Right renal cortex interstitium (tissue), 3 donors: ENCODE results near the gene SPDYE2. TPM values are rescaled to one million over a fixed set of nuclear protein-coding genes. Genes with fewer than 3 reads are reported as not detected.
"Not testable (repeated sequence)": the region's sequence is repeated elsewhere in the genome, so short reads cannot be mapped to it uniquely, and the experiment has no call there.

Experiments used
- DNase-seq, 3 donors: peaks; one replicate each; pipeline ENCODE4 v3.0.0-alpha.2; 2013; ENCODE audit warnings: low read depth in 3 of 3, low spot score in 2 of 3
- polyA plus RNA-seq, 3 donors: library from polyadenylated mRNA; unstranded; fragments of 120-200 nt; gene quantifications; one replicate each; pipeline ENCODE4 v1.2.1, GENCODE V29; 2013; ENCODE audit not compliant: insufficient read length in 3 of 3

Gene SPDYE2
- polyA plus RNA-seq, 3 donors, result 0.58 to 1.9 (median 1.1) TPM

- not testable (repeated sequence) for DNase-seq
These were observed 15.9 kb upstream of the SPDYE2 start for GRCh38 chr7:102535062-102535615.

GRCh38 chr7:102540604-102541003, 10.4 kb upstream of the SPDYE2 start:
- DNase-seq, result not testable (repeated sequence)

GRCh38 chr7:102542083-102542482, 8.9 kb upstream of the SPDYE2 start:
- DNase-seq, result not testable (repeated sequence)

DNA sequence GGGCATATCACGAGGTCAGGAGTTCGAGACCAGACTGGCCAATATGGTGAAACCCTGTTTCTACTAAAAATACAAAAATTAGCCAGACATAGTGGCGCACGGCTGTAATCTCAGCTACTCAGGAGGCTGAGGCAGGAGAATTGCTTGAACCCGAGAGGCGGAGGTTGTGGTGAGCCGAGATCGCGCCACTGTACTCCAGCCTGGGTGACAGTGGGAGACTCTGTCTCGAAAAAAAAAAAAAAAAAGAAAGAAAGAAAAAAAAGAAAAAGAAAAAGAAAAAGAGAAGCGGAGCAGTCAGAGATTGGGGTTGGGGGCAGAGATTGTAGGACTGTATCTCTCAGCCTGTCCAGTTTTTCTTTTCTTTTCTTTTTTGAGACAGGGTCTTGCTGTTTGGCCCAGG, 8.3 kb upstream of the SPDYE2 start:
- DNase-seq, result not testable (repeated sequence)

DNA sequence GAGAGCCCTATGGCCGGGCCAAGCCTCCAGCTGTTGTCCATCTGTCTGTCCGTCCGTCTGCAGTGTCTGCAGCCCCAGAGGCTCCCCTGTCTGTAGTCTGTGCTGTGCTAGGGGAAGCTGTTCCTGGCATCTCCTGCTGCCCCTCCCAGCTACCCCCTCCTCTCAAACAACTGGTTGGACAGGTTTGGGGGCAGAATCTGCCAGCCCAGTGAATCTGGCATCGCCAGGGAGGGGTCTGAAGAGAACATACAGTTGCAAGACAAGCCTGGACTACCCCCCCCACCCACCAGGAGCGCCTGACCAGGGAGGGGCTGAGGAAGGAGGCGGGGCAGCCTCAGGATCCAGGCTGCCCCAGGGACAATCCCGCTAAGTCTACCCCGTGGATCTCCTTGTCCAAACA, 7.4 kb upstream of the SPDYE2 start, which contains the start of gene UPK3BL2:
UPK3BL2 (minus strand) TSS at position 101 of the 400 bp plus-strand sequence; CDS start at position 41, 60 bp downstream.
- DNase-seq, result not testable (repeated sequence)

GRCh38 chr7:102544372-102544771, 6.7 kb upstream of the SPDYE2 start:
- DNase-seq, result not testable (repeated sequence)

DNA sequence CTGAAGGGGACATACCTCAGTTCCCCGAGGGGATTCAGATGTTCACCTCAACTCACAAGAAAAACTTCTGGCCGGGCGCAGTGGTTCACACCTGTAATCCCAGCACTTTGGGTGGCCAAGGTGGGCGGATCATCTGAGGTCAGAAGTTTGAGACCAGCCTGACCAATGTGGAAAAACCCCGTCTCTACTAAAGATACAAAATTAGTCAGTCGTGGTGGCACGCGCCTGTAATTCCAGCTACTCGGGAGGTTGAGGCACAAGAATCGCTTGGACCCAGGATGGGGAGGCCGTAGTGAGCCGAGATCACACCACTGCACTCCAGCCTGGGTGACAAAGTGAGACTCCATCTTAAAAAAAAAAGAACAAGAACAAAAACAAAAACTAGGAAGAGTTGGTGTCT, 5.7 kb upstream of the SPDYE2 start:
- DNase-seq, result not testable (repeated sequence)

DNA sequence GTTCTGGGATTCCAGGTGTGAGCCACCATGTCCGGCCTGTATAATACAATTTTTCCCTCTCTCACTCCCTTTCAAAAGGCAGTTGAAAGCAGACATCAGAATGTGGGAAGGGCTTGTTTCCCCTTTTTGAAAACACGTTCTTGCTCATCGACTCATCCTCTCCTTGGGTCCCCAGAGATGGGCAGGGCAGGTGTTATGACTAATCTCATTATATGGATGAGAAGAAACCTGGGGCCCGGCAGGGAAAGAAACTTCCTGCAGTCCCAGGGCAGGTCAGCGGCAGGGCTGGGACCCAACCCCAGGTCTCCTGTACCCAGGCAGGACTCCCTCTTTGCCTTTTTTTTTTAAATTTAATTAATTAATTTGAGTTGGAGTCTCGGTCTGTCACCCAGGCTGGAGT, 4.7 kb upstream of the SPDYE2 start:
- DNase-seq, result not testable (repeated sequence)

DNA sequence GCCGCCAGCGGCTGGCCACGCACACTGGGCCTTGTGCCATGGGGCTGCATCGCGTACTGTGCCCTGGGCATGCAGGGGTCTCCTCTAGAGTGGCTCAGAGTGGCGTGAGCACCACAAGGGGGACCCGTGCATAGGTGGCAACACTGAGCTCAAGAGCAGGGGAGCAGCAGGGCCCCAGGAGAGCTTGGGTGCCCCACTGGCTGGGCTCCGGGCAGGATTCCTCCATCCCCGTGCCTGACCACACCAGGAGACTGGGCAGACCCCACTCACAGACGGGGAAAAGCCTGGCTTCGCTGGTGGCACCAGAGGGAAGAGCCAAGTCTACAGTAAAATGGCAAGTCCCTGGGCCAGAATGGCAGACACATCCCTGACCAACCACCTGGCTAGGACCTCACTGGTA, 17.6 kb downstream of the SPDYE2 start:
- not testable (repeated sequence) for DNase-seq

DNA sequence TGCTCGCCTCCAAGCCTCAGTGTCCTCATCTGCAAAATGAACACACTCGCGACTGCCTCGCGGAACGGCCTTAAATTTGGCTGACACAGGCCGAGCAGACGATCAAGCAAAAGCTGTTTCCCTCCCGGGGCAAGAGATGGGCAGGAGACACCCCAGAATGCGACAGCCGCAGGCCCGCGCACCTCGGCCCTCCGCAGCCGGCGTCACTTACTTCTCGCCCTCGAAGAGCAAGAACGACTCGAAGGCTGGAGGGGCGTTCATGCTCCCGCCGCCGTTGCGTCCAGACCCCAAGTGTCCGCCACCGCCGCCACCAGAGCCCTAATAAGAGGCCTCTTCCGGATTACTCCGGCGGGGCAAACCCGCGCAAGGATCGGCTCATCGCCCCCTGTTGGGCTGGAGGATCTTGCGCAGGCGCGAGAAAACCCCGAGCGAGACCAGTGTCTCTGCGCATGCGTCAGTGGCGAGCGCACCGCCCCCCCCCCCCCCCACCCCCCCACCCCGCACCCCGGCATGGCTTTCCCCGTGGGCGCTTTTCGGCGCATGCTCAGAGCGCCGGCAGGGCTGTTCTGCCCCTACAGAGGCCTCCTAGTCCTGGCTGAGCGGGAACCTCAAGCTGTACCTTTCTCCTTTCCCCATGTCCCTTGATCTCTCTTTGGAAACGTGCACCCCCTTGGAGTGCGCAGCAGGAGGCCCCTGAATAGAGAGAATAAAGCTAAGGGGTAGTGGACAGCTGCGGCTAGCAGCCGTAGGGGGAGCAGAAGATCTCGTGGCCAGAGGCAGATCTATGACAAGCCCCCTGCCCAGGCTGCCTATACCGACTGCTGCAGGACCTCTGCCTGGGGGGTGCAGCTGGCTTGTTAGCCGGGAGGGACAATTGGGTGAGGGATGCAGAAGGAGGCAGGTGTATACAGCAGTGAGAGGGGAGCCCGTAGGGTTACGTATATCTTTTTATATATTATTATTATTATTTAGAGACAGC, 21.5 kb downstream of the SPDYE2 start, which contains the start of gene POLR2J3:
POLR2J3 (minus strand) TSS at position 323 of the 979 bp plus-strand sequence; CDS start at position 261, 62 bp downstream.
- peak in 2 of 3 donors; percentile 38 to 67 for DNase-seq

DNA sequence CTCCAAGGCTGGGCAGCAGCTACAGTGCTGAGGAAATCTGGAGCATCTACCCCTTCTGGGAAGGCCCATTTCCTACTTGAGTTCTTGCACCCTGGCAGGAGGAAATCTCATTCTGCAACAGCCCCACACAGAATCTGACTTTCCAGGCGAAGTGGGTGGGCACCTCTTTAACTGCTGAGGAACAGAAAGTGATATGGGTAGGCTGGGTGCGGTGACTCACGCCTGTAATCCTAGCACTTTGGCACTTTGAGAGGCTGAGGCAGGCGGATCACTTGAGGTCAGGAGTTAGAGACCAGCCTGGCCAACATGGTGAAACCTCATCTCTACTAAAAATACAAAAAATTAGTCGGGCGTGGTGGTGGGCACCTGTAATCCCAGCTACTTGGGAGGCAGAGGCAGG, 23.6 kb downstream of the SPDYE2 start:
- not testable (repeated sequence) for DNase-seq

- not testable (repeated sequence) for DNase-seq
These were observed 25.3 kb downstream of the SPDYE2 start for GRCh38 chr7:102576363-102576762.

DNA sequence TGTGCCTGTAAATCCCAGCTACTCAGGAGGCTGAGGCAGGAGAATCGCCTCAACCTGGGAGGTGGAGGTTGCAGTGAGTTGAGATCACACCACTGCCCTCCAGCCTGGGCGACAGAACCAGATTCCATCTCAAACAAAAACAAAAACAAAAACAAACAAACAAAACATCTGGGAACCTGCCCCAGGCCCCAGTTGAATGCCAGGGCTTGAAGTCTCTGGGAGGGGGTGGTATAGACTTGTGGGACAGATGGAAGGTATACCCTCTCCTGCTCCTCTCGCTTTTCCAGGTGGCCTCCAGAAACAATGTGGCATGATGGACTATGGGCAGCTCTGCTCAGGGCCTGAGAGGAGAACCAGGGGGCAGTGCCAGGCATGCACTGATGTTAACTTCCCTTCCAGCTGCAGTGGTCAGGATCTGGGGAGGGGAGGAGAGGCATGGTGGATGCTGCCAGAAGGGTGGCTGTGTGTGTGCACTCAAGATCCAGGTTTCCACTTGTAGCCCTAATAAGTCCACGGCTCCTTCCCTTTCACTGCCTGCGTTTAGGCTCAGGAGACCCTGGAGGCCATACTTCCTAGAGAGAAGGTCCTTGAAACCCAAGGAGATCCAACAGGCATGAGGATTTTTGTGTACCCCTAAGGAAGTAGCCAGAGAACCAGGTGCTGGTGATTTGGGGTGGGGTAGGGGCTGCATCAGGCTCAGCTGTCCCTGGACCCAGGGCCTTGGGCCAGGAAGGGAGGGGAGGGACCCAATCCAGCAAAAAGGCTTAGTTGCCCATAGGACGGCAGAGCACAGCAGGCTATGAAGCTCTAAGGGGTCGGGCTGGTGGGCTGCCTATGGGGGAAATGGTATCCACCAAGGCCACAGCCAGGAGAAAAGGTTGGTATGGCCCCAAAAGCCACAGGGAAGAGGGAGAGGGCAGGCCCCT, 26.6 kb downstream of the SPDYE2 start:
- not testable (repeated sequence) for DNase-seq

- not testable (repeated sequence) for DNase-seq
These were observed 27.5 kb downstream of the SPDYE2 start for GRCh38 chr7:102578486-102578885.

DNA sequence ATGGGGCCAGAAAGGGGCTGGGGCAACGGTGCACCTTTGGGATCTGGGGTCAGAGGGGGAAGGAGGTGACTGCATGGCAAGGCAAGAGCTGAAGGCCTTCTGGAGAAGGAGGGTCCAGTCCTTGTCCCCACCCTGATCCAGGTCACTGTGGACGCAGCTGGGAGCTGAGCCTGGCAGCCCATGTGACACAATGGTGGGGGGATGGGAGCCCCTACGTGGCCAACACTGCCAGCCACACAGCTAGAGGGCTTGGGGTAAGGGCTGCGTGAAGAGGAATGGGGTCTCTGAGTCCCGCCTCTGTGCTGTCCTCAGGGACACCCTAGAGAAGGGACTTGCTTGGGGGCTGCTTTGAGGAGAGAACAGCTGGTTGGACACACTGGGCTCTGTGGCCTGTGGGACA, 30.7 kb downstream of the SPDYE2 start:
- not testable (repeated sequence) for DNase-seq

- DNase-seq, result not testable (repeated sequence)
These were observed 32.5 kb downstream of the SPDYE2 start for GRCh38 chr7:102583495-102583894.

DNA sequence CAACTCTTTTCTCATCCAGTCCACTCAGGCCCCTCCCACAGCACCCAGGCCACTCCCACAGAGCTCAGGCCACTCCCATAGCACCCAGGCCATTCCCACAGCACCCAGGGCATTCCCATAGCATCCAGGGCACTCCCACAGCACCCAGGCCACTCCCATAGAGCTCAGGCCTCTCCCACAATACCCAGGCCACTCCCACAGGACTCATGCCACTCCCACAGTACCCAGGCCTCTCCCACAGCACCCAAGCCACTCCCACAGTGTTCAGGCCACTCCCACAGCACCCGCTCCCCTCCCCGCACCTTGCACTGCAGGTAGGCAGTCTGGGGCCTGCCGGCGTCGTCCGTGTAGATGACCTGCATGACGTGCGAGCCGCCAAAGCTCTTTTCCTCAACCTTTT, 38.8 kb downstream of the SPDYE2 start:
- DNase-seq, result not testable (repeated sequence)

DNA sequence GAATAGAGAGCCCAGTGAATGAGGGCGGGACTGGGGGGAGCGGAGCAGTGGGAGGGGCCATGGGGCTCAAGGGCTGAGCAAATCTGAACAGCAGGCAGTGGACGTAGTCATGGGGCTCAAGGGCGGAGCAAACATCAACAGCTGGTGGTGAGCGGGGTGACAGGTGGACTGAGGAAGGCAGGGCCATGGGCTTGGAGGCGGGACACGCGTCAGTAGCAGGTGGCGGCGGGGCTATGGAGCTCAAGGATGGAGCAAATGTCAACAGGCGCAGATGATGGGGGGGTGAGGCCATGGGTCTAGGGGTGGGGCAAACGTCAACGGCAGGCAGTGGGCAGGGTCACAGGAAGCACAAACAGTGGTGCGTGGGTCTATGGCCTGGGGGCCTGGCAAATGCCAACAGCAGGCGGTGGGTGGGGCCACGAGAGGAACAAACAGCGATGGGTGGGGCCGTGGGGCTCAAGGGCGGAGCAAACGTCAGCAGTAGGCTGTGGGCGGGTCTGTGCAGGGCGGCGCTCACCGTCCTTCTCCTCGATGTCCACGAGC, 41.5 kb downstream of the SPDYE2 start:
- DNase-seq, result not testable (repeated sequence)

DNA sequence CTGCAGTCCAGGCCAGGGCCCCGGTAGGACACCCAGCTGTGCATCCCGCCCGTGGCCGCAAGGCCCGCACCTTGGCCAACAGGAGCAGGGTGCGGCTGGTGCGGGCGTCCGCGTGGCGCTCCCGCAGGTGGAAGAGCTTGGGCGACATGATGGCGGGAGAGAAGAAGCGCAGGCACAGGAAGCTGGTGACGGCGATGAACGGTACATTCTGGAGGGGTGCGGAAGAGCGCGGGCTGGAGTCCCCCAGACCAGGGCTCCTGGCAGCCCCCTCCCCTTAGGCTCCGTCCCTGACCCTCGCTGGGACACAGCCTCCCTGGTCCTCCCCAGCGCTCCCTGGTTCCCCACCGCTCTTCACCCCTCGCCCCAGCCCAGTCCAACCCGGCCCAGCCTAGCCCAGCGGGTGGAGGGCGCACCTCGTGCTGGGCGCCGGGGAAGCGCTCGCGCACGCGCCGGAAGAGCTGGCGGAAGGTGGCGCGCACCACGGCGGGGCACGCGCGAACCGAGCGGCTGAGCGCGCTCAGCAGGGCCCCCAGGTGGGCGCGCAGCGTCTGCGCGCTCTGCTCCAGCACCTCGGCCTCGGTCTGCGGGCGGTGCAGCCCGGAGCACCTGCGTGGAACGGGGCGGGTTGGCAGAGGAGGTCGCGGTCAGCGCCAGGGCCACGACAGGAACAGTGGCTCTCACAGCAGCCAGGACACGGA, 42.8 kb downstream of the SPDYE2 start:
- not testable (repeated sequence) for DNase-seq
